ENCODE results near the gene AKT2.

GRCh38 chr19:40302224-40303011 lies 17.3 kb upstream of the AKT2 start:
- TF ChIP-seq USF2 (IDR thresholded peaks at IDR 0.05) (no peak), HOXA7 (CRISPR knock-in tag; IDR thresholded peaks at IDR 0.05) (no peak), POLR2A (IDR thresholded peaks at IDR 0.05; ENCODE audit: low read length) (no peak), POLR2AphosphoS2 (conservative IDR thresholded peaks at IDR 0.05; ENCODE audit: low read length) (no peak), CEBPB (IDR thresholded peaks at IDR 0.05) (no peak), TFCP2L1 (CRISPR knock-in tag; IDR thresholded peaks at IDR 0.05) (no peak), NR3C1 (IDR thresholded peaks at IDR 0.05) (no peak), JUN (IDR thresholded peaks at IDR 0.05) (no peak), PBX3 (IDR thresholded peaks at IDR 0.05) (no peak), MYC (IDR thresholded peaks at IDR 0.05; ENCODE audit: borderline replicate concordance, low read length) (no peak)
- TF ChIP-seq, protein P1, sequence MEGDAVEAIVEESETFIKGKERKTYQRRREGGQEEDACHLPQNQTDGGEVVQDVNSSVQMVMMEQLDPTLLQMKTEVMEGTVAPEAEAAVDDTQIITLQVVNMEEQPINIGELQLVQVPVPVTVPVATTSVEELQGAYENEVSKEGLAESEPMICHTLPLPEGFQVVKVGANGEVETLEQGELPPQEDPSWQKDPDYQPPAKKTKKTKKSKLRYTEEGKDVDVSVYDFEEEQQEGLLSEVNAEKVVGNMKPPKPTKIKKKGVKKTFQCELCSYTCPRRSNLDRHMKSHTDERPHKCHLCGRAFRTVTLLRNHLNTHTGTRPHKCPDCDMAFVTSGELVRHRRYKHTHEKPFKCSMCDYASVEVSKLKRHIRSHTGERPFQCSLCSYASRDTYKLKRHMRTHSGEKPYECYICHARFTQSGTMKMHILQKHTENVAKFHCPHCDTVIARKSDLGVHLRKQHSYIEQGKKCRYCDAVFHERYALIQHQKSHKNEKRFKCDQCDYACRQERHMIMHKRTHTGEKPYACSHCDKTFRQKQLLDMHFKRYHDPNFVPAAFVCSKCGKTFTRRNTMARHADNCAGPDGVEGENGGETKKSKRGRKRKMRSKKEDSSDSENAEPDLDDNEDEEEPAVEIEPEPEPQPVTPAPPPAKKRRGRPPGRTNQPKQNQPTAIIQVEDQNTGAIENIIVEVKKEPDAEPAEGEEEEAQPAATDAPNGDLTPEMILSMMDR (IDR thresholded peaks at IDR 0.05): no peak
- TF ChIP-seq, protein P2, sequence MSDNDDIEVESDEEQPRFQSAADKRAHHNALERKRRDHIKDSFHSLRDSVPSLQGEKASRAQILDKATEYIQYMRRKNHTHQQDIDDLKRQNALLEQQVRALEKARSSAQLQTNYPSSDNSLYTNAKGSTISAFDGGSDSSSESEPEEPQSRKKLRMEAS (IDR thresholded peaks at IDR 0.05): no peak
